OCI-LY3 (cell line): Measurements from ENCODE around the gene CRLF2.

Experiments used
- EZH2phosphoT487 ChIP-seq: fragments of 200-600 bp; shearing (Covaris generic); IDR thresholded peaks from 2 replicates; pipeline ENCODE4 v1.6.1; 2018; ENCODE audit warnings: antibody characterized with exemption, mixed run types, low read depth
- TF ChIP-seq, protein P1 (sequence below): fragments of 200-600, 300-600 bp; sonication (generic); IDR thresholded peaks from 2 replicates; pipeline ENCODE4 v1.5.1; 2014; ENCODE audit warnings: antibody characterized with exemption, low read length, low read depth

GRCh38 chrX:1218286-1218685 lies 5.8 kb upstream of the CRLF2 start:
- TF ChIP-seq, protein P1, sequence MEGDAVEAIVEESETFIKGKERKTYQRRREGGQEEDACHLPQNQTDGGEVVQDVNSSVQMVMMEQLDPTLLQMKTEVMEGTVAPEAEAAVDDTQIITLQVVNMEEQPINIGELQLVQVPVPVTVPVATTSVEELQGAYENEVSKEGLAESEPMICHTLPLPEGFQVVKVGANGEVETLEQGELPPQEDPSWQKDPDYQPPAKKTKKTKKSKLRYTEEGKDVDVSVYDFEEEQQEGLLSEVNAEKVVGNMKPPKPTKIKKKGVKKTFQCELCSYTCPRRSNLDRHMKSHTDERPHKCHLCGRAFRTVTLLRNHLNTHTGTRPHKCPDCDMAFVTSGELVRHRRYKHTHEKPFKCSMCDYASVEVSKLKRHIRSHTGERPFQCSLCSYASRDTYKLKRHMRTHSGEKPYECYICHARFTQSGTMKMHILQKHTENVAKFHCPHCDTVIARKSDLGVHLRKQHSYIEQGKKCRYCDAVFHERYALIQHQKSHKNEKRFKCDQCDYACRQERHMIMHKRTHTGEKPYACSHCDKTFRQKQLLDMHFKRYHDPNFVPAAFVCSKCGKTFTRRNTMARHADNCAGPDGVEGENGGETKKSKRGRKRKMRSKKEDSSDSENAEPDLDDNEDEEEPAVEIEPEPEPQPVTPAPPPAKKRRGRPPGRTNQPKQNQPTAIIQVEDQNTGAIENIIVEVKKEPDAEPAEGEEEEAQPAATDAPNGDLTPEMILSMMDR, result no peak
- no peak for TF ChIP-seq EZH2phosphoT487
